IMR-90 (cell line): ENCODE measurements around the gene FAM204A. TPM values are rescaled to one million over a fixed set of nuclear protein-coding genes. Genes with fewer than 3 reads are reported as not detected.

Source experiments
- ATAC-seq: fragments of 200-7000 bp; cut with Tn5 transposase; 2 replicates; pipeline ENCODE4 v1.9.1; 2020; ENCODE audit warnings: low read depth, mild to moderate bottlenecking, moderate library complexity
- BruUV-seq: library from RNA; stranded (reverse); fragments of 400-500 nt; replicated peaks from 2 replicates; lab custom pipeline; 2021; lab: Mats Ljungman, UMichigan
- CTCF ChIA-PET: fragments of 300-600 bp; formaldehyde crosslinking; extraction: SDS; loops from one replicate; lab custom pipeline; 2021; ENCODE audit warnings: antibody characterized with exemption; lab: Yijun Ruan, JAX
- POLR2A ChIA-PET: fragments of 300-600 bp; sonication (Branson Sonifier 250); formaldehyde crosslinking; loops from one replicate; lab custom pipeline; 2022; ENCODE audit warnings: antibody characterized with exemption; ENCODE audit not compliant: unreplicated experiment; lab: Charles Lee
- DNase-seq: peaks from one replicate; pipeline ENCODE4 v3.0.0; 2013
- H2AFZ ChIP-seq: replicated peaks from 2 replicates; pipeline ENCODE3; 2013; ENCODE audit warnings: low read length, mild to moderate bottlenecking; ENCODE audit not compliant: poor library complexity
- H2AK5ac ChIP-seq: 2 replicates; pipeline ENCODE4 v1.6.1; 2013; ENCODE audit warnings: low read depth, low read length, inconsistent platforms
- H2AK9ac ChIP-seq: replicated peaks from 2 replicates; pipeline ENCODE3; 2013; ENCODE audit warnings: mild to moderate bottlenecking, low read depth, low read length, moderate library complexity; ENCODE audit not compliant: poor library complexity
- H2BK120ac ChIP-seq: 2 replicates; pipeline ENCODE4 v1.6.1; 2013; ENCODE audit warnings: low read depth, low read length, inconsistent platforms
- H2BK15ac ChIP-seq: 3 replicates; pipeline ENCODE4 v1.6.1; 2013; ENCODE audit warnings: low read depth, low read length, inconsistent platforms
- H2BK20ac ChIP-seq: 2 replicates; pipeline ENCODE4 v1.6.1; 2013; ENCODE audit warnings: low read depth, mild to moderate bottlenecking, inconsistent platforms, low read length, moderate library complexity
- H2BK5ac ChIP-seq: 2 replicates; pipeline ENCODE4 v1.6.1; 2013; ENCODE audit warnings: mild to moderate bottlenecking, low read depth, low read length, inconsistent platforms; ENCODE audit not compliant: poor library complexity, severe bottlenecking
- H3K14ac ChIP-seq: replicated peaks from 2 replicates; pipeline ENCODE4 v1.6.1; 2013; ENCODE audit warnings: low read depth, low read length, inconsistent platforms
- H3K18ac ChIP-seq: 2 replicates; pipeline ENCODE4 v1.6.1; 2013; ENCODE audit warnings: low read depth, low read length, control low read depth
- H3K23ac ChIP-seq: 2 replicates; pipeline ENCODE4 v1.6.1; 2013; ENCODE audit warnings: low read depth, low read length, inconsistent platforms
- H3K27ac ChIP-seq: 2 replicates; pipeline ENCODE4 v1.5.1; 2013; ENCODE audit warnings: mild to moderate bottlenecking, control low read depth, low read length; ENCODE audit not compliant: insufficient read depth
- H3K27me3 ChIP-seq: 2 replicates; pipeline ENCODE4 v1.6.1; 2013; ENCODE audit warnings: low read length; ENCODE audit not compliant: control insufficient read depth, insufficient read depth
- H3K36me3 ChIP-seq: 2 replicates; pipeline ENCODE4 v1.6.1; 2013; ENCODE audit warnings: low read length, mixed read lengths; ENCODE audit not compliant: control insufficient read depth, insufficient read depth
- H3K4ac ChIP-seq: 2 replicates; pipeline ENCODE4 v1.6.1; 2013; ENCODE audit warnings: low read depth, low read length, inconsistent platforms
- H3K4me1 ChIP-seq: 2 replicates; pipeline ENCODE4 v1.6.1; 2013; ENCODE audit warnings: low read length, mixed read lengths; ENCODE audit not compliant: control insufficient read depth, insufficient read depth
- H3K4me2 ChIP-seq: 2 replicates; pipeline ENCODE4 v1.6.1; 2013; ENCODE audit warnings: low read depth, mild to moderate bottlenecking, control low read depth, low read length, moderate library complexity
- H3K4me3 ChIP-seq: 2 replicates; pipeline ENCODE4 v1.5.1; 2013; ENCODE audit warnings: low read depth, mild to moderate bottlenecking, control low read depth, low read length, moderate library complexity; ENCODE audit not compliant: insufficient read depth
- H3K56ac ChIP-seq: 2 replicates; pipeline ENCODE4 v1.6.1; 2013; ENCODE audit warnings: low read length, inconsistent platforms; ENCODE audit not compliant: insufficient read depth; ENCODE audit errors: extremely low read depth
- H3K79me1 ChIP-seq, 2 experiments: 2 replicates each; pipeline ENCODE4 v1.6.1; 2013; ENCODE audit warnings: low read length in 2 of 2, inconsistent platforms in 1 of 2, low read depth in 1 of 2
- H3K9ac ChIP-seq: 2 replicates; pipeline ENCODE4 v1.6.1; 2013; ENCODE audit warnings: low read depth, low read length, control low read depth
- H3K9me1 ChIP-seq: 2 replicates; pipeline ENCODE4 v1.6.1; 2013; ENCODE audit warnings: low read length, inconsistent platforms; ENCODE audit not compliant: insufficient read depth
- H3K9me3 ChIP-seq: 2 replicates; pipeline ENCODE4 v1.6.1; 2013; ENCODE audit warnings: low read length; ENCODE audit not compliant: control insufficient read depth, insufficient read depth
- H4K20me1 ChIP-seq: 2 replicates; pipeline ENCODE4 v1.6.1; 2013; ENCODE audit warnings: low read length, inconsistent platforms; ENCODE audit not compliant: insufficient read depth
- H4K5ac ChIP-seq: 2 replicates; pipeline ENCODE4 v1.6.1; 2013; ENCODE audit warnings: mild to moderate bottlenecking, low read depth, low read length, control low read depth
- H4K8ac ChIP-seq, 2 experiments: 2 replicates each; pipeline ENCODE4 v1.6.1; 2013; ENCODE audit warnings: low read depth in 2 of 2, low read length in 2 of 2, control low read depth in 1 of 2, inconsistent platforms in 1 of 2
- H4K91ac ChIP-seq: 2 replicates; pipeline ENCODE4 v1.6.1; 2013; ENCODE audit warnings: low read depth, low read length, inconsistent platforms; ENCODE audit not compliant: insufficient read depth
- CEBPB ChIP-seq: IDR thresholded peaks from 2 replicates; pipeline ENCODE4 v1.6.1; 2012; ENCODE audit warnings: low read depth, low read length, improper control_type of control experiment
- ELK1 ChIP-seq: fragments of 150-350 bp; IDR thresholded peaks from 2 replicates; pipeline ENCODE4 v1.6.1; 2016; ENCODE audit warnings: low read depth, mild to moderate bottlenecking, low read length, moderate library complexity, borderline replicate concordance
- FOS ChIP-seq: fragments of 150-350 bp; IDR thresholded peaks from 2 replicates; pipeline ENCODE4 v1.6.1; 2016; ENCODE audit warnings: low read depth, low read length
- MXI1 ChIP-seq: IDR thresholded peaks from 2 replicates; pipeline ENCODE4 v1.6.1; 2012; ENCODE audit warnings: low read depth, mild to moderate bottlenecking, low read length, moderate library complexity, borderline replicate concordance
- NFE2L2 ChIP-seq: fragments of 150-350 bp; IDR thresholded peaks from 2 replicates; pipeline ENCODE4 v1.6.1; 2016; ENCODE audit warnings: low read depth, mild to moderate bottlenecking, low read length
- RAD21 ChIP-seq: IDR thresholded peaks from 2 replicates; pipeline ENCODE4 v1.6.1; 2012; ENCODE audit warnings: low read length, improper control_type of control experiment
- SMC3 ChIP-seq: fragments of 150-350 bp; IDR thresholded peaks from 2 replicates; pipeline ENCODE4 v1.6.1; 2016; ENCODE audit warnings: low read depth, mild to moderate bottlenecking, antibody characterized with exemption, low read length, moderate library complexity
- WGBS, 2 experiments: methylation state at CpG; one replicate each; pipeline versions ENCODE4 v1.1.5 to v1.1.7; 2013; ENCODE audit warnings: missing lambda C conversion rate in 2 of 2; ENCODE audit not compliant: insufficient read length in 1 of 2; ENCODE audit errors: extremely low coverage in 2 of 2; 5-methylcytosine and 5-hydroxymethylcytosine counted together
- dilution Hi-C: fragments of 300-500 bp; cut with HindIII; formaldehyde crosslinking; loops from one replicate; pipeline ENCODE4 v1.14.3; 2018; ENCODE audit warnings: low sequenced_read_pairs; ENCODE audit not compliant: unreplicated experiment
- in situ Hi-C: fragments of 300-500 bp; cut with MboI; formaldehyde crosslinking; loops from 3 replicates; pipeline ENCODE4 v1.14.3; 2019; ENCODE audit warnings: low sequenced_read_pairs, inconsistent platforms, mixed read lengths
- intact Hi-C: fragments of 100-400 bp; cut with micrococcal nuclease; formaldehyde crosslinking; loops from 2 replicates; pipeline ENCODE4 v1.10.0; 2022
- polyA plus RNA-seq, 3 experiments: library from polyadenylated mRNA; depleted of rRNA; stranded (reverse); fragments of >200 nt; gene quantifications; 2 replicates each; pipeline ENCODE4 v1.2.3, GENCODE V29; 2012; ENCODE audit warnings: low replicate concordance in 1 of 3
- total RNA-seq: library from RNA; depleted of rRNA; stranded (reverse); fragments of >200 nt; gene quantifications from 2 replicates; pipeline ENCODE4 v1.2.3, GENCODE V29; 2012
- TF ChIP-seq, protein P1 (sequence below): fragments of 150-350 bp; IDR thresholded peaks from 2 replicates; pipeline ENCODE4 v1.6.1; 2017; ENCODE audit warnings: mild to moderate bottlenecking, antibody characterized with exemption, low read length, low read depth

FAM204A gene
- total and polyA plus RNA-seq, 2 of the 4 experiments (the other 2 are of a cell fraction) = 23.6 to 54.3 TPM

GRCh38 chr10:118290471-118290995 lies 51.6 kb downstream of the FAM204A start:
- CTCF ChIA-PET = interaction anchor here (1.6 kb wide), 1 partner anchor 19 kb away, joined by 4 read pairs; no protein-coding TSS in a partner anchor
- H3K27me3 ChIP-seq = no peaks in the 10 kb centered on the region
- no peak overlapping the region for H4K8ac ChIP-seq
- H3K79me1 ChIP-seq = no peaks in the 10 kb centered on the region
- in situ Hi-C loops = no loop called here
- H3K56ac ChIP-seq = no peak overlapping the region
- no peak overlapping the region for H2AK5ac ChIP-seq
- H3K4me3 ChIP-seq = no peak overlapping the region
- H3K4ac ChIP-seq = no peak overlapping the region
- no peak for ATAC-seq
- no peak overlapping the region for H3K27ac ChIP-seq
- H4K91ac ChIP-seq = no peak overlapping the region
- dilution Hi-C loops = no loop called here
- H3K9ac ChIP-seq = no peak overlapping the region
- H3K18ac ChIP-seq = no peak overlapping the region
- intact Hi-C loops = no loop called here
- no peak overlapping the region for H2AK9ac ChIP-seq
- H4K20me1 ChIP-seq = no peaks in the 10 kb centered on the region
- no peak overlapping the region for H2BK20ac ChIP-seq
- H3K9me1 ChIP-seq = no peaks in the 10 kb centered on the region
- no peaks in the 10 kb centered on the region for H3K36me3 ChIP-seq
- no peak overlapping the region for H3K4me2 ChIP-seq
- H4K5ac ChIP-seq = no peak overlapping the region
- H2AFZ ChIP-seq = no peak overlapping the region
- no TSS peak for BruUV-seq
- WGBS, 2 experiments = no CpG with 5 or more reads among the region's 3 CpGs
- H2BK5ac ChIP-seq = no peak overlapping the region
- TF ChIP-seq CEBPB = no peak
- TF ChIP-seq, protein P1, sequence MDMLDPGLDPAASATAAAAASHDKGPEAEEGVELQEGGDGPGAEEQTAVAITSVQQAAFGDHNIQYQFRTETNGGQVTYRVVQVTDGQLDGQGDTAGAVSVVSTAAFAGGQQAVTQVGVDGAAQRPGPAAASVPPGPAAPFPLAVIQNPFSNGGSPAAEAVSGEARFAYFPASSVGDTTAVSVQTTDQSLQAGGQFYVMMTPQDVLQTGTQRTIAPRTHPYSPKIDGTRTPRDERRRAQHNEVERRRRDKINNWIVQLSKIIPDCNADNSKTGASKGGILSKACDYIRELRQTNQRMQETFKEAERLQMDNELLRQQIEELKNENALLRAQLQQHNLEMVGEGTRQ = no peak
- no peak for TF ChIP-seq MXI1
- no peak for TF ChIP-seq FOS
- no peak for TF ChIP-seq RAD21
- no peak for TF ChIP-seq ELK1
- no peak for TF ChIP-seq SMC3
- TF ChIP-seq NFE2L2 = no peak
- no peak for DNase-seq
- H2BK15ac ChIP-seq = no peak overlapping the region
- POLR2A ChIA-PET = no interaction called here
- no peaks in the 10 kb centered on the region for H3K4me1 ChIP-seq
- H3K14ac ChIP-seq = no peak overlapping the region
- H3K23ac ChIP-seq = no peak overlapping the region
- no peaks in the 10 kb centered on the region for H3K9me3 ChIP-seq
- no peak overlapping the region for H2BK120ac ChIP-seq
